Measurements from ENCODE around the gene SLC25A34.

Gene SLC25A34

GRCh38 chr1:15747378-15747777 lies 11.3 kb downstream of the SLC25A34 start:
- no peak for DNase-seq (ENCODE audit: extremely low read depth, insufficient read length)
- Histone ChIP-seq H3K4me3 (replicated peaks; ENCODE audit: low read depth, low read length) (no peak overlapping the region), H3K27me3 (replicated peaks; ENCODE audit: control insufficient read depth, insufficient read depth, low read length) (no peaks in the 10 kb centered on the region), H3K36me3 (ENCODE audit: control insufficient read depth, insufficient read depth, low read length) (no peaks in the 10 kb centered on the region)
- no peak for TF ChIP-seq CTCF (IDR thresholded peaks at IDR 0.05; ENCODE audit: insufficient read depth, low read length, poor library complexity, severe bottlenecking)

GRCh38 chr1:15748264-15748663 lies 12.2 kb downstream of the SLC25A34 start:
- no peaks in the 10 kb centered on the region; the same call in 1 of the 2 replicates for H3K27me3 ChIP-seq (replicated peaks; ENCODE audit: control insufficient read depth, insufficient read depth, low read length)
- H3K4me3 ChIP-seq (replicated peaks; ENCODE audit: low read depth, low read length), result no peak overlapping the region
- TF ChIP-seq CTCF (IDR thresholded peaks at IDR 0.05; ENCODE audit: insufficient read depth, low read length, poor library complexity, severe bottlenecking), result no peak
- DNase-seq (ENCODE audit: extremely low read depth, insufficient read length), result no peak
- H3K36me3 ChIP-seq (ENCODE audit: control insufficient read depth, insufficient read depth, low read length), result no peaks in the 10 kb centered on the region

GRCh38 chr1:15748690-15749398 lies 12.8 kb downstream of the SLC25A34 start:
- DNase-seq (ENCODE audit: extremely low read depth, insufficient read length), result no peak
- H3K4me3 ChIP-seq (replicated peaks; ENCODE audit: low read depth, low read length), result no peak overlapping the region
- H3K27me3 ChIP-seq (replicated peaks; ENCODE audit: control insufficient read depth, insufficient read depth, low read length), result no peaks in the 10 kb centered on the region; the same call in 1 of the 2 replicates
- no peak for TF ChIP-seq CTCF (IDR thresholded peaks at IDR 0.05; ENCODE audit: insufficient read depth, low read length, poor library complexity, severe bottlenecking)
- no peaks in the 10 kb centered on the region for H3K36me3 ChIP-seq (ENCODE audit: control insufficient read depth, insufficient read depth, low read length)

- Histone ChIP-seq H3K36me3 (ENCODE audit: control insufficient read depth, insufficient read depth, low read length) (no peaks in the 10 kb centered on the region), H3K4me3 (replicated peaks; ENCODE audit: low read depth, low read length) (no peak overlapping the region), H3K27me3 (replicated peaks; ENCODE audit: control insufficient read depth, insufficient read depth, low read length) (no peaks in the 10 kb centered on the region; the same call in 1 of the 2 replicates)
- no peak for TF ChIP-seq CTCF (IDR thresholded peaks at IDR 0.05; ENCODE audit: insufficient read depth, low read length, poor library complexity, severe bottlenecking)
- no peak for DNase-seq (ENCODE audit: extremely low read depth, insufficient read length)
These were observed 13.6 kb downstream of the SLC25A34 start for GRCh38 chr1:15749399-15750291.

GRCh38 chr1:15750924-15751323 lies 14.9 kb downstream of the SLC25A34 start:
- no peak overlapping the region for H3K4me3 ChIP-seq (replicated peaks; ENCODE audit: low read depth, low read length)
- no peak for DNase-seq (ENCODE audit: extremely low read depth, insufficient read length)
- no peak for TF ChIP-seq CTCF (IDR thresholded peaks at IDR 0.05; ENCODE audit: insufficient read depth, low read length, poor library complexity, severe bottlenecking)
- H3K36me3 ChIP-seq (ENCODE audit: control insufficient read depth, insufficient read depth, low read length), result no peaks in the 10 kb centered on the region
- no peaks in the 10 kb centered on the region; the same call in 1 of the 2 replicates for H3K27me3 ChIP-seq (replicated peaks; ENCODE audit: control insufficient read depth, insufficient read depth, low read length)
